Liver (tissue), 9 donors: ENCODE data around the gene FGR. TPM values are rescaled to one million over a fixed set of nuclear protein-coding genes. Genes with fewer than 3 reads are reported as not detected.

Source experiments
- DNase-seq: peaks from one replicate; pipeline ENCODE4 v3.0.0-alpha.2; 2017; ENCODE audit warnings: low spot score
- H3K27ac ChIP-seq, 2 donors: one replicate each; pipeline ENCODE4 v1.7.0; 2013; ENCODE audit warnings: inconsistent platforms in 2 of 2, low read length in 2 of 2, control low read depth in 1 of 2, low read depth in 1 of 2, mild to moderate bottlenecking in 1 of 2
- H3K27me3 ChIP-seq, 4 donors: one replicate each; pipeline versions ENCODE4 v1.6.1 to v1.7.0; 2013; ENCODE audit warnings: low read length in 3 of 4, inconsistent platforms in 1 of 4, mild to moderate bottlenecking in 1 of 4, moderate library complexity in 1 of 4; ENCODE audit not compliant: control insufficient read depth in 4 of 4, insufficient read depth in 4 of 4
- H3K36me3 ChIP-seq, 4 donors: one replicate each; pipeline versions ENCODE4 v1.6.1 to v1.7.0; 2013; ENCODE audit warnings: low read length in 3 of 4, mild to moderate bottlenecking in 3 of 4, low read depth in 1 of 4, moderate library complexity in 1 of 4; ENCODE audit not compliant: control insufficient read depth in 4 of 4, insufficient read depth in 3 of 4
- H3K4me1 ChIP-seq, 4 donors: one replicate each; pipeline versions ENCODE4 v1.6.1 to v1.7.0; 2013; ENCODE audit warnings: low read length in 3 of 4, mild to moderate bottlenecking in 3 of 4, moderate library complexity in 1 of 4; ENCODE audit not compliant: control insufficient read depth in 4 of 4, insufficient read depth in 4 of 4
- H3K4me3 ChIP-seq, 3 donors: one replicate each; pipeline versions ENCODE4 v1.6.1 to v1.7.0; 2013; ENCODE audit warnings: low read length in 3 of 3, control low read depth in 1 of 3, low read depth in 1 of 3, mild to moderate bottlenecking in 1 of 3
- H3K9ac ChIP-seq, 2 donors: one replicate each; pipeline ENCODE4 v1.7.0; 2013; ENCODE audit warnings: low read length in 2 of 2, mild to moderate bottlenecking in 2 of 2, moderate library complexity in 2 of 2, control low read depth in 1 of 2, low read depth in 1 of 2
- H3K9me3 ChIP-seq, 4 donors: one replicate each; pipeline versions ENCODE4 v1.6.1 to v1.7.0; 2013; ENCODE audit warnings: low read length in 3 of 4; ENCODE audit not compliant: control insufficient read depth in 4 of 4
- EGR1 ChIP-seq, 2 donors: IDR thresholded peaks; 2 replicates each; pipeline ENCODE4 v1.6.1; 2016 to 2018; ENCODE audit warnings: antibody characterized with exemption in 2 of 2, low read depth in 2 of 2
- FOXA1 ChIP-seq: IDR thresholded peaks from 2 replicates; pipeline ENCODE4 v1.6.1; 2016; ENCODE audit warnings: antibody characterized with exemption
- HNF4A ChIP-seq, 2 donors: conservative IDR thresholded peaks; 2 replicates each; pipeline ENCODE4 v1.6.1; 2016; ENCODE audit warnings: antibody characterized with exemption in 2 of 2, mild to moderate bottlenecking in 2 of 2
- NR2F2 ChIP-seq: IDR thresholded peaks from 2 replicates; pipeline ENCODE4 v1.6.1; 2016; ENCODE audit warnings: antibody characterized with exemption
- RAD21 ChIP-seq, 2 donors: IDR thresholded peaks; 2 replicates each; pipeline ENCODE4 v1.6.1; 2016; ENCODE audit warnings: antibody characterized with exemption in 2 of 2, mild to moderate bottlenecking in 2 of 2
- RXRA ChIP-seq, 2 donors: IDR thresholded peaks; 2 replicates each; pipeline ENCODE4 v1.6.1; 2017 to 2018; ENCODE audit warnings: antibody characterized with exemption in 2 of 2, mild to moderate bottlenecking in 1 of 2
- SP1 ChIP-seq: IDR thresholded peaks from 2 replicates; pipeline ENCODE4 v1.6.1; 2018; ENCODE audit warnings: antibody characterized with exemption, mild to moderate bottlenecking
- TAF1 ChIP-seq: conservative IDR thresholded peaks from 2 replicates; pipeline ENCODE4 v1.6.1; 2016; ENCODE audit warnings: antibody characterized with exemption, mild to moderate bottlenecking
- YY1 ChIP-seq: IDR thresholded peaks from 2 replicates; pipeline ENCODE4 v1.6.1; 2016; ENCODE audit warnings: antibody characterized with exemption, mild to moderate bottlenecking
- WGBS: extraction: QIAGEN DNeasy Blood & Tissue Kit; methylation state at CpG from one replicate; pipeline ENCODE4 v1.1.7; 2013; 5-methylcytosine and 5-hydroxymethylcytosine counted together
- polyA plus RNA-seq, 2 donors: library from polyadenylated mRNA; stranded (reverse) in 1 of 2; unstranded in 1 of 2; fragments of 200-250 nt in 1 of 2; fragments of >200 nt in 1 of 2; fragmentation: Nextera tagmentation in 1 of 2; extraction: Ambion mirVana in 1 of 2; gene quantifications; one replicate each; pipeline versions ENCODE4 v1.2.1 to v1.2.3, GENCODE V29; 2013 to 2015
- total RNA-seq, 2 donors: library from RNA; depleted of rRNA; stranded (reverse); fragments of >200 nt; gene quantifications; one replicate each; pipeline ENCODE4 v1.2.3, GENCODE V29; 2014
- TF ChIP-seq, protein P1 (sequence below): IDR thresholded peaks from 2 replicates; pipeline ENCODE4 v1.6.1; 2016; ENCODE audit warnings: antibody characterized with exemption, mild to moderate bottlenecking
- TF ChIP-seq, protein P2 (sequence below): fragments of 150-350 bp; IDR thresholded peaks from 2 replicates; pipeline ENCODE4 v1.5.1; 2017; ENCODE audit warnings: improper control_type of control experiment, low read depth, low read length; ENCODE audit not compliant: missing input control
- TF ChIP-seq, protein P3 (sequence below): IDR thresholded peaks from 2 replicates; pipeline ENCODE4 v1.6.1; 2016; ENCODE audit warnings: antibody characterized with exemption
- TF ChIP-seq, protein P4 (sequence below): IDR thresholded peaks from 2 replicates; pipeline ENCODE4 v1.6.1; 2016; ENCODE audit warnings: antibody characterized with exemption
- TF ChIP-seq, protein P5 (sequence below): IDR thresholded peaks from 2 replicates; pipeline ENCODE4 v1.6.1; 2016; ENCODE audit warnings: antibody characterized with exemption
- donor health status: healthy.
- donor health status: healthy.
- donor health status: healthy.
- donor health status: healthy.
- donor health status: healthy.

The FGR gene
- total and polyA plus RNA-seq, 4 donors = 2.8 to 20.2 (median 6.2) TPM

DNA sequence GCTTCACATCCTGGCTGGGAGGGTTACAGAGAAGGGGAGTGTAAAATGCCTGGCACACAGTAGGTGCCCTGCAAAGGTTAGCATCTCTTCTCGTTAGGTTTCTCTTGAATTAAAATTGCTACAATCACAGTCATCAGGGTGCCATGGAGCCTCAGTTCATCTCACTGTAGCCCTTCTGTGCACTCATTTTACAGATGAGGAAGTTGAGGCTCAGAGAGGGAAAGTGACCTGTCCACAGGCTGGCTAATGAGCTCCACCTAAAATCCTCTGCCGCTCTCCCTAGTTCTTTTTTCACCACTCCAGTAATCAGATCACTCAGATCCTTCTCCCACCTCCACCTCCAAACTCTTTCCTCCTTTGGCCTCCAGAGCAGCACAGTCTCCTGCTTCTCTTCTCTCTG is 17.6 kb downstream of the FGR start:
- TF ChIP-seq RXRA (IDR thresholded peaks at IDR 0.05) (no peak), RAD21 (IDR thresholded peaks at IDR 0.05) (no peak), HNF4A (conservative IDR thresholded peaks at IDR 0.05) (no peak), FOXA1 (no peak), TAF1 (no peak), EGR1 (IDR thresholded peaks at IDR 0.05; ENCODE audit: low read depth in 2 of 2) (no peak), YY1 (no peak), SP1 (no peak), NR2F2 (no peak)
- TF ChIP-seq, protein P1, sequence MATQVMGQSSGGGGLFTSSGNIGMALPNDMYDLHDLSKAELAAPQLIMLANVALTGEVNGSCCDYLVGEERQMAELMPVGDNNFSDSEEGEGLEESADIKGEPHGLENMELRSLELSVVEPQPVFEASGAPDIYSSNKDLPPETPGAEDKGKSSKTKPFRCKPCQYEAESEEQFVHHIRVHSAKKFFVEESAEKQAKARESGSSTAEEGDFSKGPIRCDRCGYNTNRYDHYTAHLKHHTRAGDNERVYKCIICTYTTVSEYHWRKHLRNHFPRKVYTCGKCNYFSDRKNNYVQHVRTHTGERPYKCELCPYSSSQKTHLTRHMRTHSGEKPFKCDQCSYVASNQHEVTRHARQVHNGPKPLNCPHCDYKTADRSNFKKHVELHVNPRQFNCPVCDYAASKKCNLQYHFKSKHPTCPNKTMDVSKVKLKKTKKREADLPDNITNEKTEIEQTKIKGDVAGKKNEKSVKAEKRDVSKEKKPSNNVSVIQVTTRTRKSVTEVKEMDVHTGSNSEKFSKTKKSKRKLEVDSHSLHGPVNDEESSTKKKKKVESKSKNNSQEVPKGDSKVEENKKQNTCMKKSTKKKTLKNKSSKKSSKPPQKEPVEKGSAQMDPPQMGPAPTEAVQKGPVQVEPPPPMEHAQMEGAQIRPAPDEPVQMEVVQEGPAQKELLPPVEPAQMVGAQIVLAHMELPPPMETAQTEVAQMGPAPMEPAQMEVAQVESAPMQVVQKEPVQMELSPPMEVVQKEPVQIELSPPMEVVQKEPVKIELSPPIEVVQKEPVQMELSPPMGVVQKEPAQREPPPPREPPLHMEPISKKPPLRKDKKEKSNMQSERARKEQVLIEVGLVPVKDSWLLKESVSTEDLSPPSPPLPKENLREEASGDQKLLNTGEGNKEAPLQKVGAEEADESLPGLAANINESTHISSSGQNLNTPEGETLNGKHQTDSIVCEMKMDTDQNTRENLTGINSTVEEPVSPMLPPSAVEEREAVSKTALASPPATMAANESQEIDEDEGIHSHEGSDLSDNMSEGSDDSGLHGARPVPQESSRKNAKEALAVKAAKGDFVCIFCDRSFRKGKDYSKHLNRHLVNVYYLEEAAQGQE = no peak
- TF ChIP-seq, protein P2, sequence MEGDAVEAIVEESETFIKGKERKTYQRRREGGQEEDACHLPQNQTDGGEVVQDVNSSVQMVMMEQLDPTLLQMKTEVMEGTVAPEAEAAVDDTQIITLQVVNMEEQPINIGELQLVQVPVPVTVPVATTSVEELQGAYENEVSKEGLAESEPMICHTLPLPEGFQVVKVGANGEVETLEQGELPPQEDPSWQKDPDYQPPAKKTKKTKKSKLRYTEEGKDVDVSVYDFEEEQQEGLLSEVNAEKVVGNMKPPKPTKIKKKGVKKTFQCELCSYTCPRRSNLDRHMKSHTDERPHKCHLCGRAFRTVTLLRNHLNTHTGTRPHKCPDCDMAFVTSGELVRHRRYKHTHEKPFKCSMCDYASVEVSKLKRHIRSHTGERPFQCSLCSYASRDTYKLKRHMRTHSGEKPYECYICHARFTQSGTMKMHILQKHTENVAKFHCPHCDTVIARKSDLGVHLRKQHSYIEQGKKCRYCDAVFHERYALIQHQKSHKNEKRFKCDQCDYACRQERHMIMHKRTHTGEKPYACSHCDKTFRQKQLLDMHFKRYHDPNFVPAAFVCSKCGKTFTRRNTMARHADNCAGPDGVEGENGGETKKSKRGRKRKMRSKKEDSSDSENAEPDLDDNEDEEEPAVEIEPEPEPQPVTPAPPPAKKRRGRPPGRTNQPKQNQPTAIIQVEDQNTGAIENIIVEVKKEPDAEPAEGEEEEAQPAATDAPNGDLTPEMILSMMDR = no peak
- TF ChIP-seq, protein P3, sequence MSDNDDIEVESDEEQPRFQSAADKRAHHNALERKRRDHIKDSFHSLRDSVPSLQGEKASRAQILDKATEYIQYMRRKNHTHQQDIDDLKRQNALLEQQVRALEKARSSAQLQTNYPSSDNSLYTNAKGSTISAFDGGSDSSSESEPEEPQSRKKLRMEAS = no peak
- TF ChIP-seq, protein P4, sequence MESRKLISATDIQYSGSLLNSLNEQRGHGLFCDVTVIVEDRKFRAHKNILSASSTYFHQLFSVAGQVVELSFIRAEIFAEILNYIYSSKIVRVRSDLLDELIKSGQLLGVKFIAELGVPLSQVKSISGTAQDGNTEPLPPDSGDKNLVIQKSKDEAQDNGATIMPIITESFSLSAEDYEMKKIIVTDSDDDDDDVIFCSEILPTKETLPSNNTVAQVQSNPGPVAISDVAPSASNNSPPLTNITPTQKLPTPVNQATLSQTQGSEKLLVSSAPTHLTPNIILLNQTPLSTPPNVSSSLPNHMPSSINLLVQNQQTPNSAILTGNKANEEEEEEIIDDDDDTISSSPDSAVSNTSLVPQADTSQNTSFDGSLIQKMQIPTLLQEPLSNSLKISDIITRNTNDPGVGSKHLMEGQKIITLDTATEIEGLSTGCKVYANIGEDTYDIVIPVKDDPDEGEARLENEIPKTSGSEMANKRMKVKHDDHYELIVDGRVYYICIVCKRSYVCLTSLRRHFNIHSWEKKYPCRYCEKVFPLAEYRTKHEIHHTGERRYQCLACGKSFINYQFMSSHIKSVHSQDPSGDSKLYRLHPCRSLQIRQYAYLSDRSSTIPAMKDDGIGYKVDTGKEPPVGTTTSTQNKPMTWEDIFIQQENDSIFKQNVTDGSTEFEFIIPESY = no peak
- TF ChIP-seq, protein P5, sequence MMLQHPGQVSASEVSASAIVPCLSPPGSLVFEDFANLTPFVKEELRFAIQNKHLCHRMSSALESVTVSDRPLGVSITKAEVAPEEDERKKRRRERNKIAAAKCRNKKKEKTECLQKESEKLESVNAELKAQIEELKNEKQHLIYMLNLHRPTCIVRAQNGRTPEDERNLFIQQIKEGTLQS = no peak
- H3K27ac ChIP-seq = no peak overlapping the region
- H3K9me3 ChIP-seq = no peaks in the 10 kb centered on the region
- DNase-seq = no peak
- H3K9ac ChIP-seq = no peak overlapping the region
- no peaks in the 10 kb centered on the region for H3K4me1 ChIP-seq
- H3K27me3 ChIP-seq = peaks cover 0 to 3% (median 0%) of the 10 kb centered on the region in 4 donors
- no peaks in the 10 kb centered on the region for H3K36me3 ChIP-seq
- 86% methylated on average over 2 of the region's 2 CpGs for WGBS
- no peak overlapping the region for H3K4me3 ChIP-seq

DNA sequence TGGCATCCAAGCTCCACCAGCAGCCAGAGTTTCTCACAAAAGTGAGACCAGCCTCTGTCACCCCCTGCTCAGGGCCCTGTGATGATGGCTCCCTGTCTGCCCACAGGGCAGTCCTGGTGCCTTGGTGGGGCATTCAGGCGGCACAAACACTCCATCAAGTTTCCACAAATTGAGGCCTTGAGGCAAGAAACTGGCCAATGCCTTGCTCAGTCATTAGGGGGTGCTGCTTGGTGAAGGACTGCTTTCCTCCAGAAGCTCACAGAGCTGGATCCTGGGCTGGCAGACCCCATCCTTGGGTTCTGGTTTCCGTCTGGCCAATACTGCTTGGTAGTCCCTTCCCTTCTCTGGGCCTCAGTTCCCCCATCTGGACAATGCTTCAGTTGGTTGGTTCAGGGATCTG is 18.5 kb downstream of the FGR start:
- WGBS = 97% methylated on average over 2 of the region's 2 CpGs
- DNase-seq = no peak
- H3K36me3 ChIP-seq = no peaks in the 10 kb centered on the region
- no peaks in the 10 kb centered on the region for H3K9me3 ChIP-seq
- no peaks in the 10 kb centered on the region for H3K4me1 ChIP-seq
- H3K9ac ChIP-seq = no peak overlapping the region
- no peak overlapping the region for H3K4me3 ChIP-seq
- TF ChIP-seq FOXA1 (no peak), SP1 (no peak), RAD21 (IDR thresholded peaks at IDR 0.05) (no peak)
- TF ChIP-seq, protein P2 = no peak
- TF ChIP-seq, protein P3 = no peak
- peaks cover 0 to 3% (median 0%) of the 10 kb centered on the region in 4 donors for H3K27me3 ChIP-seq
- no peak overlapping the region for H3K27ac ChIP-seq
